Fibroblast of pulmonary artery (primary cell): ENCODE data around the gene OXER1.
A peak's percentile ranks its signal among the peaks of the same experiment; 100 is the strongest.

ENCODE experiments used
- DNase-seq: peaks from one replicate; pipeline ENCODE4 v3.0.0-alpha.2; 2010; ENCODE audit warnings: low read depth
- H3K4me3 ChIP-seq: replicated peaks from 2 replicates; pipeline ENCODE4 v1.5.1; 2011; ENCODE audit warnings: low read depth, mild to moderate bottlenecking, control low read depth, low read length, moderate library complexity
- TF ChIP-seq, protein P1 (sequence below): IDR thresholded peaks from 2 replicates; pipeline ENCODE4 v1.5.1; 2011; ENCODE audit warnings: mild to moderate bottlenecking, control low read depth, low read length, inconsistent platforms; ENCODE audit errors: missing control alignments

The OXER1 gene

DNA sequence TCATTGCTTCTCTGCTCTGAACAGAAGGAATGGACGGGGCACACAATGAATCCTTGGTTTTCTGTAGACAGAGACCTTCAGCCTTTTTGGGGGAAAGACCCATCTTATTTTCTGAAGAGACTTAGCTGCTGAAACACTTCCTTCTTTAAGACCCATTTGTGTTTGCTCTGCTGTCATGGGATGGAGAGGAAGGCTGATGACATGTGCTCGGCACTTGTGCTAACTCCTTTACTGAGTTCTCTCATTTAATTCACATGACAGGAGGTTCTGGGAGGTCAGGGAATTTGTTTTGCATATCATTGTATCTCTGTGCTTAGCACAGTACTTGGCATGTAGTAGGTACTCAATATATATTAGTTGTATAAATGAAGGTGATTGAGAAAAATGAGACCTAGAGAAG lies 39.0 kb downstream of the OXER1 start:
- TF ChIP-seq, protein P1, sequence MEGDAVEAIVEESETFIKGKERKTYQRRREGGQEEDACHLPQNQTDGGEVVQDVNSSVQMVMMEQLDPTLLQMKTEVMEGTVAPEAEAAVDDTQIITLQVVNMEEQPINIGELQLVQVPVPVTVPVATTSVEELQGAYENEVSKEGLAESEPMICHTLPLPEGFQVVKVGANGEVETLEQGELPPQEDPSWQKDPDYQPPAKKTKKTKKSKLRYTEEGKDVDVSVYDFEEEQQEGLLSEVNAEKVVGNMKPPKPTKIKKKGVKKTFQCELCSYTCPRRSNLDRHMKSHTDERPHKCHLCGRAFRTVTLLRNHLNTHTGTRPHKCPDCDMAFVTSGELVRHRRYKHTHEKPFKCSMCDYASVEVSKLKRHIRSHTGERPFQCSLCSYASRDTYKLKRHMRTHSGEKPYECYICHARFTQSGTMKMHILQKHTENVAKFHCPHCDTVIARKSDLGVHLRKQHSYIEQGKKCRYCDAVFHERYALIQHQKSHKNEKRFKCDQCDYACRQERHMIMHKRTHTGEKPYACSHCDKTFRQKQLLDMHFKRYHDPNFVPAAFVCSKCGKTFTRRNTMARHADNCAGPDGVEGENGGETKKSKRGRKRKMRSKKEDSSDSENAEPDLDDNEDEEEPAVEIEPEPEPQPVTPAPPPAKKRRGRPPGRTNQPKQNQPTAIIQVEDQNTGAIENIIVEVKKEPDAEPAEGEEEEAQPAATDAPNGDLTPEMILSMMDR = no peak
- no peak overlapping the region for H3K4me3 ChIP-seq
- no peak for DNase-seq

DNA sequence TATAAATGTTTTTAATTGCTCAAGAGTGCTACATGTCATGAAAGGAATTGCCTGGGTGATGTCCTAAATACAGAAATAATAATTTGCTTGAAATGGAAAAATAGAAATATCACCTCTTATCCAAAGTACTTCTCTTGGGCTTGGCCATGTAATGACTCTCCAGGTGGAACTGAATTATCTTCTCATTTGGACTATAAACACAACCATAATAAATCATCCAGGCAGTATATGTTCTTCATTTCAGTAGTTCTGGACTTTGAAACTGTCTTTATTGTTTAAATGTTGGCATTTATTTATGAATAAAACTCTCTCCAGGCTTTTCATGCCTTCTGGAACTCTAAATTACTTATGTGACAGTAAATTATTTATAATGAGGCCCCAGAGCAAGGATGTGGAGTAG lies 40.5 kb downstream of the OXER1 start:
- no peak for DNase-seq
- TF ChIP-seq, protein P1 = no peak
- no peak overlapping the region for H3K4me3 ChIP-seq

DNA sequence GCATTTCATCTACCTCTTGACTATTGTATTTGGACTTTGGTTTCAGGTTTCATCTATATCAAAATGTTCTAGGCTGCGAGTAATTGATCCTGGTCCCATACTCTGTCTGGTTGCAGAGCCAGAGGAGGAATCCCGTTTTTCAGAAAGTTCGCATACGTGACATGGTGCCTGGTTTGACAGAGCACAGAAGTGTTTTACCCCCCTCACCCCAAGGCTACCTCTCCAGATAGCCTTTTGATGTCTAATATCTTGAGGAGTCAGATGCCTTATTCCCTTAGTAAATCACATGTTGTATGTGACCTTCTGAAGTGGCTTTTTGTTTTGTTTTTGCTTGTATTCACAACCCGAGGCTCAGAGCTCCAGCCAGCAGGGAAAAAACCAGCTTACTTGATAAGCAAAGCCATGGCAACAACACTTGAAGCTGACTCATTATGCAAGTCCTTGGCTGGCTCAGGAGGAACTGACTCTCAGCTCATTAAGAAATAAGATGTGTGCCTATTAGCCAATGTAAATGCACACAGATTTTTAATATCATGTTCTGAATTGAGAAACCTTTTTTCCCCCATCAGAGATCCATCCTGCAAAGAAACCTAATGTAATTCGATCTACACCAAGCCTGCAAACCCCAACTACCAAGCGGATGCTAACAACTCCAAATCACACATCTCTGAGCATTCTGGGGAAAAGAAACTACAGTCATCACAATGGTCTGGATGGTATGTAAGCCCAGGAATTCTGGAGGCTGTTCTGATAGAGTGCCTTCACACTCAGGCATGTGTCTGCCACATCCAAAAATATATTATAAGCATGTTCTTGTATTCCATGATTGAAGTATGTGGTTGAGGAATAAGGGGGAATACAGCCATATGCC lies 41.4 kb downstream of the OXER1 start:
- TF ChIP-seq, protein P1 = no peak
- peak; percentile 92 for DNase-seq
- no peak overlapping the region for H3K4me3 ChIP-seq

DNA sequence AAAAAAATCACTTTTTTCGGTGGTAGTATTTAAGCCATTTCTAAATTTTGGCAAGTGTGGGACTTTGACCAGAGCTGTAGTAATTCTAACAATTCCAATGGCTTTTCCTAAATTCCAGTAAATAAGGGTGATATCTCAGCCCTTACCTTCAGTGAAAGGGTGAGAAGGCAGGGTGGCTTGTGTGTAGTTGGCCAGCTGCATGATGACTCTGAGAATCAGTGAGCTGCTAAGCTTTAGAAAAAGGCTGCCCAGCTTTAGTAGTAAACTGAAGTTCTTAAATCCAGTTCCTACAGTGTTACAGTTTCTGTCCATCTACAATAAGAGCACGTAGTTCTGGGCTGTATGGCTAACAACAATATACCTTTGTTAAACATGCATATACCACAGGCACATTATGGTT lies 42.0 kb downstream of the OXER1 start:
- DNase-seq = no peak
- no peak overlapping the region for H3K4me3 ChIP-seq
- TF ChIP-seq, protein P1 = no peak

DNA sequence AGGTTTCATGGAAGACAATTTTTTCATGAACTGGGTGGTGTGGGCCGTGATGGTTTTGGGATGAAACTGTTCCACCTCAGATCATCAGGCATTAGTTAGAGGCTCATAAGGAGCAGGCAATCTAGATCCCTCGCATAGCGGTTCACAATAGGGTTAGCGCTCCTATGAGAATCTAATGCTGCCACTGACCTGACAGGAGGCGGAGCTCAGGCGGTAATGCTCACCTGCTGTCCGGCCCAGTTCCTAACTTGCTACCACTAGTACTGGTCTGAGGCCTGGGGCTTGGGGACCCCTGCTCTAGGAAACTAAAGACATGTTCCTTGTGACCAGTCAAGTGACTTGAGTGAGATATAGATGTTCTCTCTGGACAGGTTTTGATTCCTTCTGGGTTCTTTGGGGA lies 49.2 kb downstream of the OXER1 start:
- H3K4me3 ChIP-seq = no peak overlapping the region
- DNase-seq = no peak
- TF ChIP-seq, protein P1 = no peak

DNA sequence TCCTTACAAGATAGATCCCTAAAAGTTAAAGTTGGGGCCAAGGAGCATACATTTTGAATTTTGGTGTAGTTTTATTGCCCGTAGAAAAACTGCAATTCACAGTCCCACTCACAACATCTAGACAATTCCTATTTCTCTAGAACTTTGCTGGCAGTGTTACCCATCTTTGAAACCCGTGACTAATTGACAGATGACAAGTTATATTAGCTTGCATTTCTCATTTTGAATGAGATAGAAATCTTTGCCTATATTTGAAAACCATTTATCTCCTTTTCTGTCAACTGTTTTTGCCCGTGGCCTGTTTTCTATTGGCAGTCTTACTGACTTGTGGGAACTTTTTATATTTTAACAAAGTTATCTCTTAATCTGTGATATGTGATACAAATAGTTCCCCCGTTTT lies 50.0 kb downstream of the OXER1 start:
- no peak overlapping the region for H3K4me3 ChIP-seq
- DNase-seq = no peak
- TF ChIP-seq, protein P1 = no peak

DNA sequence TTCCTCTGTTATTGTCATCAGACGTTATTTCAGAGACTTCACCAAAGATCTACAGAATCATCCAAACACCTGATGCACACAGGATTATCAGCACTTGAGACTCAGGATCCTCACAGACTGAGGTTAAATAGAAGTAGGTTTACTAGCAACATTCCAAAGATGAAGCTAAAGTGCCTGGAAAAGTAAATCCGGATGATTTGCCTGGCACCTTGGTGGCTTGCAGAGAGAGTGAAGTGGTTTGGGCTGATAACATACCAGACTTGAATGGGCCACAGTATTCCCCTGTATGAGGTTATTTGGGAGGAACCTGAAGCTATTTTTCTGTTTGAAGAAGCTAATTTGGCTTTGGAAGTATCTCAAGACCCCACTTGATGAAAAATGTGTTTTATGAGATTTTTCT lies 51.0 kb downstream of the OXER1 start:
- no peak for DNase-seq
- H3K4me3 ChIP-seq = no peak overlapping the region
- TF ChIP-seq, protein P1 = no peak
